ENCODE data around the gene KCTD2.
A peak's percentile ranks its signal among the peaks of the same experiment; 100 is the strongest.
"Not testable (repeated sequence)": the region's sequence is repeated elsewhere in the genome, so short reads cannot be mapped to it uniquely, and the experiment has no call there.

Gene KCTD2

DNA sequence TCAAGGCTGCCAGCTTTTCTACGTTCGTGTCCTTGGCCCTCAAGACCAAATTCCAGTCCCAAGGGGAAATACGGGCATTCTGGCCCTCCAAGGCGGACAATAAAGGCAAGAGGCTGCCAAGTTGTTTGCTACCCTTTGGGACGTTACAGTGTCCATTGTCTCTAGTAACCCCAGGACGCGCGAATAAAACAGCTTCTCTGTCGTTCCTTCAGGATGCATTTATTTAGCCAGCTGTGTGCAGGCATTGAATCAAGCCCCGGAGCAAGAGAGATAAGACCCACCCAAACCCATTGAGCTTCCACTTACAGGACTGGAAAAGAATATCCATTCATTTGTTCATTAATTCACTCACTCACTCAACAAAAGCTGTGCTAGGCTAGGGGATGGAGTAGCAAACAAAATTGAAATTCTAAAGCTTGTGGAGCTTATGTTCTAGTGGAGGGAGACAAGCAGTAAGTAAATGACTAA is 33.9 kb upstream of the KCTD2 start:
- intact Hi-C loops (cut with DNase I), result no loop called here
- peak in 1 of 42 donors; percentile 28 for DNase-seq

DNA sequence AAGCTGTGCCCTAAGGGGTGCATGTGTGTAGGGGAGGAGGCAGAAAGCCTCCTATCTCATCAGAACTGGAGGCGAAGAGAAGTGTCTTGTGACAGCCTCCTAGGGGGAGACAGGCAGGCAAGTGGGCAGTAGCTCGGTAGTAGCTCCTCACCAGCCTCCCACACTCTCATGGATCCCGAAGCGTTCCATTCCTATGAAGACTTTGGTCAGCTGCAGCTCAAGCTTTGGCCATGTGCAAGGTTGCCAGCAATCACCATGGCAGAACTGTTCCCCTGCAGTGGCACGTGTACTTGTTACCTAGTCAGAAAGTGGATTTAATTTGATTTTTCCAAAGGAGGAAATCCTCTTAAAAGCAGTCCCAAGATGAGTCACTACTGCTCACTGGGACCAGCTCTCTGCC is 27.9 kb upstream of the KCTD2 start:
- intact Hi-C loops (cut with DNase I), result no loop called here
- peak in 7 of 42 donors; percentile 24 to 40 (median 32) for DNase-seq

DNA sequence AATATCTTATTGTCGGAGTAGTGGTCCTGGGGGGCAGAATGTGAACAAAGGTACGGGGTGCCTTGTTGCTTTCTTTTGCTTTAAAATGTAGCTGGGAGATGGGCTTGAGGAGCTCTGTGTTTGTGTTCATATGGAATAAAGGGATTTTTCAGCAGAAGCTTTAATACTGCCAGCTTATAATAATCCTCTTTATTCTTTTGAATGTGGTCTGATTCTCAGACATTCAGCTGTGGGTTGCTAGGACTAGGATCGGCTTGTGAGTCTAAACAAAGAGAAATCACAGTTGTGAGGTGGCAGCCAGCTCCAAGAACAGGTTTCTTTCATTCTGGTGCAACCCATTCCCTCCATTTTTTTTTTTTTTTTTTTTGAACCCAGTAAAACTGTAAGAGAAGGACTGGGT is 27.3 kb upstream of the KCTD2 start:
- intact Hi-C loops (cut with DNase I), result no loop called here
- peak in 2 of 42 donors; percentile 29 to 53 for DNase-seq

DNA sequence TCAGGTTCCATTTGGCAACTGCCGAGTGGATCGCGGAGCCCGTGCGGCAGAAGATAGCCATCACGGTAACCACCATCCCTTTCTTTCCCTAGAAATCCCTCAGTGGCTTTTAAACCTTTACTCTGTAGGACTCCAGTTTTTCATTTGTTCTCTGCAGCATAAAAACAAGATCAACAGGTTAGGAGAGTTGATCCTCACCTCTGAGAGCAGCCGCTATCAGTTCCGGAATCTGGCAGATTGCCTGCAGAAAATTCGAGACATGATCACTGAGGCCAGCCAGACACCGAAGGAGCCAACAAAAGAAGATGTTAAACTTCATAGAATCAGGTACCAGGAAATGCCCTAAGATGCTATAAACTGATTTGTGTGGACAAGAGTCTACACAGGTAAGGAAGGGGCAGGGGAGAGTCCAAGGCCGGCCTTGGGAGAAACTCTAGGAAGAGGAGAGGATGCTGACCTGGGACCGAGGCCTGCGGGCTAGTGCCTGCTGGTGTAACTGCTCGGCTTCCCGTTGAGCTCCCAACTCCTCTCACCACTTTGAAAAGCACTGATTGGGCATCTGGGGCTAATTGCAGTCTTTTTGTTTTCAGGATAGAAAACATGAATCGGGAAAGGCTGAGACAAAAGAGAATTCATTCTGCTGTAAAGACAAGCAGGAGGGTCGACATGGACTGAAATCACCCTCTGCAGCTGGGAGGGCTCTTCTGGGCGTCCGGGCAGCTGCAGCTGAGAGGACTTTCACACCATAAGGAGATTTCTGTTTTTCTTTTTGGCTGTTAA is 26.5 kb upstream of the KCTD2 start:
- intact Hi-C loops (cut with DNase I), result no loop called here
- peak in 24 of 42 donors; percentile 18 to 76 (median 51) for DNase-seq

DNA sequence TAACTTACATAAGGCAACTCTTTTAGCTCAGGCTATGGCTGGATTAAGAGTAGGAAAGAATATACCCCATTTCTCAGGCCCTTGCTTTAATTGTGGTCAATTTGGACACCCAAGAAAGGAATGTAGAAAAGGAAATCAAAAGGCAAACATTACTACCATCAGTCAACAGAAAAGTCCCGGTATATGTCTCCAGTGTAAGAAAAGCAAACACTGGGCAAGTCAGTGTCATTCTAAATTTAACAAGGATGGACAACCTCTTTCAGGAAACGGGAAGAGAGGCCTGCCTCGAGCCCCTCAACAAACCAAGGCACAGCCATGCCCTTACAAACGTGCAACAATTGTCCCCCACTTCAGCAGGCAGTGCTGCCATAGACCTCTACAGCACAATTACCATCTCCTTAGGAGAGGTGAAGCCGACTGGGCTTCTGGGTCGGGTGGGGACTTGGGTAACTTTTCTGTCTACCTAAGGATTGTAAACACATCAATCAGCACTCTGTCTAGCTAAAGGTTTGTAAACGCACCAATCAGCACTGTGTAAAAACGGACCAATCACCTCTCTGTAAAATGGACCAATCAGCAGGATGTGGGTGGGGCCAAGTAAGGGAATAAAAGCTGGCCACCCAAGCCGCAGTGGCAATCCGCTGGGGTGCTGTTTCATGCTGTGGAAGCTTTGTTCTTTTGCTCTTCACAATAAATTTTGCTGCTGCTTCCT is 22.2 kb upstream of the KCTD2 start:
- intact Hi-C loops (cut with DNase I), result no loop called here
- DNase-seq, result no peak

DNA sequence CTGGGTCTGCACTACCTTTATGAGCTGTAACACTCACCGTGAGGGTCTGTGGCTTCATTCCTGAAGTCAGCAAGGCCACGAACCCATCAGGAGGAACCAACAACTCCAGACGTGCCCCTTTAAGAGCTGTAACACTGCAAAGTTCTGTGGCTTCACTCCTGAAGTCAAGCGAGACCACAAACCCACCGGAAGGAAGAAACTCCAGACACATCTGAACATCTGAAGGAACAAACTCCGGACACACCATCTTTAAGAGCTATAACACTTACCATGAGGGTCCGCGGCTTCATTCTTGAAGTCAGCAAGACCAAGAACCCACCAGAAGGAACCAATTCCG is 21.7 kb upstream of the KCTD2 start:
- intact Hi-C loops (cut with DNase I); DNase-seq: not testable (repeated sequence)

DNA sequence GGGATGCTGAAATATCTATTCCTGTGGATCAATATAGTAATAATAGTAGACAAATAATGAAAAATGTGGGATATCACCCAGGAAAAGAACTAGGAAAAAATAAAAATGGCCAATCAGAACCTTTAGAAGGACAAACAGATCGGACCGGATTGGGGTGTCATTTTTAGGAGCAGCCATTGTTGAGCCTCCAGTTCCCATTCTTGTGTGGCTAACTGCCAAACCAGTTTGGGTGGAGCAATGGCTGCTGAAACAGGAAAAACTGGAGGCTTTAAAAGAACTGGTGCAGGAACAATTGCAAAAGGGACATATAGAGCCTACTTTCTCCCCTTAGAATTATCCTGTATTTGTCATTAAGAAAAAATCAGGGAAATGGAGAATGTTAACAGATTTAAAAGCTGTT is 20.4 kb upstream of the KCTD2 start:
- DNase-seq; intact Hi-C loops (cut with DNase I): not testable (repeated sequence)

DNA sequence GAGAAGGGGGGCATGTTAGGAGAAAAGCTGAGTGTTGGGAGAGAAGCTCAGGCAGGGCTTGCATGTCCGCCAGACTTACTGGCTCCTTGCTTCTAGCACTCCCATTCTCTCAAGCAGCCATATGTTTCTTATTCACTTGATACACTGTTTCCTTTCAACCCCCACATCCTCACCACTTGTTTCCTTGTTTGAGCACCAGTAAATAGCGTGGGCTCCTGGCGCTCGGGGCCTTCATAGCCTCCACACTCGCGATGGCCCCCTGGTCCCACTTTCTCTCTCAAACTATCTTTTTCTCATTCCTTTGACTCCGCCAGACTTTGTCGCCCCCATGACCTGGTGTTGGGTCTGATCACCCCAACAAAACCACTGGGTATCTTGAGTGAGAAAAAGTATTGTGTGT is 16.9 kb upstream of the KCTD2 start:
- intact Hi-C loops (cut with DNase I), result loop anchor here (5.0 kb wide), 1 partner anchor 68 kb away; no protein-coding TSS in a partner anchor
- DNase-seq, result no peak

DNA sequence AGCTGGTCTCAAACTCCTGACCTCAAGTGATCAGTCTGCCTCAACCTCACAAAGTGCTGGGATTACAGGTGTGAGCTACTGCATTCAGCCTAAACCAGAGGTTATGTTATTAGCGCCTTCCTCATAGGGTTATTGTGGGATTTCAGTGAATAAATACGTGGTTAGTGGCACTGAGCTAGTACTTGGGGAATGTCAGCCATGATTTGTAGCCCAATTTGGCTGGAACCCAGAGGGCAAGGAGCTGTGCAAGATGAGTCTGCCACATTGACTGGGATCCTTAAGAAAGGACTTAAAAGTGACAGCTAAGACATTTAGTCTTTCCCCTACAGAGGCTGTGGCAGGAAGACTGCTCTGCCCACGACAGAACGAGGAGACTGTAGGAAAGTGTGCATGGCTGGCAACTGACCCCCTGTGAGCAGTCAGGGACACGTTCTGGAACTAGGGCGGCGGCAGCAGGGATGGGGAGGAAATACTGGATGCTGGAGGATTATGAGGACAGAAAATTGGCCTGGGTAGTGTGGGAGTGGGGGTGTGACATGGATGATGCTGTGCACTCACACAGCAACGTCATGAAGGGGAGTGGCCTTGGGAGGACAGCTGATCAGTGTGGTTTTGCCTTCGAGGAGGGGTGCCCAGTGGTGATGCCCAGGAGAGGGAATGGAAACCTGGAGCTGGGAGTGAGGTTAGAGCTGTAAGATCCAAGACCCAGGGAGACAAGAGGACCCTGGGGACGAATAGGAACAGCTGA is 14.9 kb upstream of the KCTD2 start:
- intact Hi-C loops (cut with DNase I), result loop anchor here (5.0 kb wide), 1 partner anchor 70 kb away; no protein-coding TSS in a partner anchor
- peak; percentile 70 to 95 (median 88) for DNase-seq

DNA sequence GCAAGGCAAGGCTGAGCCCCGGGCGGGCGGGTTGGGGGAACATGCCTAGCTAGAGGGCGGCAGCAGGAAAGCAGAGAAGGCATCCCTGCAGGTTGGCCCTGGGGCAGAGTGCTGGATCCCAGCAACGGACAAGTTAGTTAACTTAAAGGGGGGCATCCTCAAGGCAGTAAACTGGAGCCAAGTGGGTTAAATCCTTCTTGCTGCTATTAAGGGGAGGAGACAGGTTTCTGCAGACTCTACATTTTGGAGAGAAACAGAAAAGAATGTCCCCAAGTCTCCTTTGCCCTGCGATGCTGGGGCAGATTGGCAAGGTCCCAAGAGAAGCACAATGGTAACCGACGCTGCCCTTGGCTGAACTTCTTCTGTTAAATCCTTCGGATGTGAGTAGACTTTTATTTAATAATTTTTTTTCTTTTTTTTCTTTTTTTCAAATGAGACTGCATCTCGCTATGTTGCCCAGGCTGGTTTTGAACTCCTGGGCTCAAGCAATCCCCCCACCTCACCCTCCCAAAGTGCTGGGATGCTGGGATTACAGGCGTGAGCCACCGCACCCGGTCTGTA is 14.2 kb upstream of the KCTD2 start:
- DNase-seq, result peak in 12 of 42 donors; percentile 9 to 69 (median 44)
- intact Hi-C loops (cut with DNase I), result loop anchor here (5.0 kb wide), 1 partner anchor 70 kb away; no protein-coding TSS in a partner anchor

DNA sequence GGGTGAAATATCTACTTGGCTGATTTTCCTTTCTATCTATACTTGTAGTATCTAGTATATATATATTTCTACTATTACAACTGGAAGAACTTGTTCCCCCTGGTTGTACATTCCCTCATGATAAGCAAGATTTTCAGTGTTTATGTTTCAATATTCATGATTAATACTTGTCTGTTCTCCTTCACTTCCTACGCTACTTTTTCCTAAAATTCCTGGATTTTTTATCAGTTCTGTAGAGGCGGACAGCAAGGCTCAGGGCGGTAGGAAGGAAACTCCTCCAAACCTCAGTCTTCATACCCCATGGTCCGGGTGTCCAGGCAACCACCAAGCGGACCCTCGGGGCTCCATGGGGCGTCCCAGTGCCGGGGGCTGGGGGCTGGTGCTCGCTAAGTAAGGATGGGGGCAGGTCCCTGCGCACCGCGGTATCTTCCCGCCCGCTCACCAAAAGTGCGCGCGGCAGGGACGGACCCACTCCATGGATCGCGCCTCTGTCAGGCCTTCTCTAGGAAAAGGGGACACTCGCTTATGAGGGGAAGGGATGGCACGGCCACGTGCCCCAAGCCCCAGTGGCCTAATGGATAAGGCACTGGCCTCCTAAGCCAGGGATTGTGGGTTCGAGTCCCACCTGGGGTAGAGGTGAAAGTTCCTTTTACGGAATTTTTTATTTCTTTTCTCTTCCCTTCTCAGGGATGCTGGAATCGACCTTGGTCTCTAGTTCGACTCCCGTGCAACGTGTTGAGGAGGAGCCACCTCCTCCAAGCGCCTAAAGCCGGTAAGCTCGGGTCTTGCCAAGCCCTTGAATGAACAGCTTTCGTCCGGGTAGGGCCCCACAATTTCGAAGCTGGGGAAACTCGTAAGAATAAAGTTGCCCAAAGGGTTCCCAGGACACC is 13.4 kb upstream of the KCTD2 start:
- DNase-seq, result peak; percentile 81 to 98 (median 94)
- intact Hi-C loops (cut with DNase I), result loop anchor here (5.0 kb wide), 1 partner anchor 71 kb away; no protein-coding TSS in a partner anchor

DNA sequence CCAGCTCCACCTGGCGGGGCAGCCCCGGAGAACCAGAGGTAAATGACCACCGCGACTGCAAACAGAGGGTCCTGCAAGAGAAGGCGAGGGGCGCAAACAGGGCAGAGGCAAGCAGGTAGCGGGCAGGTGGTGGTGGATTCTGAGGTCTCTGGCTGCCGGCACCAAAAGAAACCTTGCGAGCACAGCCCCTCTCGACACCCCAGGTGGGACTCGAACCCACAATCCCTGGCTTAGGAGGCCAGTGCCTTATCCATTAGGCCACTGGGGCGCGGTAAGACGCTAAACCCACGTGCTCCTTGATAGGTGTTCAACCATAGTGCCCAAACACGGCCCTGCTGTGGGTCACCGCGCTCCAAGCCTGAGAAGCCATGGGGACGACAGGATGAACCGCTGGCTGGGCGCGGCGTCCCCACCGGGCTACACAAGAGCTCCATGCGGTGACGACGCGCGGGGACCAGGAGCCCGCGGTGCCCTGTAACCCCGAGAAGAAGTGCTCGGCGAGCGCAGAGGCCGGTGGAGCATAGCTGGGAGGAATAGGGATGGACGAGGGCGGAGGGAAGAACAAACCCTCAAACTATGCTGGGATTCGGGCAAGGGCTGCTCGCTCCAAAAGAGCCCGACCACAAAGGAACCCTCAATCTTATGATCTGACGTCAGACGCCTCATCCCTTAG is 12.7 kb upstream of the KCTD2 start:
- DNase-seq, result peak; percentile 70 to 97 (median 88)
- intact Hi-C loops (cut with DNase I), result loop anchor here (5.0 kb wide), 1 partner anchor 72 kb away; no protein-coding TSS in a partner anchor

DNA sequence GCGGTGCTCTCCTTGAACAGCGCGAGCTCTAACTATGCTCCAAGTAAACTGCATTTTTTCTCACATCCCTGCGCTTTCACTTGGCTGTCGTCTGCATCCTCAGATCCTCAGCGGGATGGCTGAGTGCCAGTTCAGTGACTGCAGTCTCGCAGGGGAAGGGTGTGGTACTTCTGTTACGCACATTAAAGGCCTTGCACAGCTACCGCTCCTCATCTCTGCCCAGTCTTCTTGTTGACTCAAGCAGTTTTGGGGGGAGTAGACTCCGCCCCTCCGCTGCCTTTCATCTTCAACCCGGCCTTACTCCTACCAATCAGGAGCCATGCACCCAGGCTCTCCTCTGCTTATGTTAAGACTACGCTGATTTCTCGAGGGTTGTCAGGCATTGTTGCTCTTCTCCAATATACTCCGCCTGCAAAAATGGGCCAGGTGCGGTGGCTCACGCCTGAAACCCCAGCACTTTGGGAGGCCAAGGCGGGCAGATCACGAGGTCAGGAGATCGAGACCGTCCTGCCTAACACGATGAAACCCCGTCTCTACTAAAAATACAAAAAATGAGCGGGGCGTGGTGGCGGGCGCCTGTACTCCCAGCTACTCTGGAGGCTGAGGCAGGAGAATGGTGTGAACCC is 10.3 kb upstream of the KCTD2 start:
- intact Hi-C loops (cut with DNase I), result no loop called here
- peak in 15 of 42 donors; percentile 25 to 69 (median 44) for DNase-seq

DNA sequence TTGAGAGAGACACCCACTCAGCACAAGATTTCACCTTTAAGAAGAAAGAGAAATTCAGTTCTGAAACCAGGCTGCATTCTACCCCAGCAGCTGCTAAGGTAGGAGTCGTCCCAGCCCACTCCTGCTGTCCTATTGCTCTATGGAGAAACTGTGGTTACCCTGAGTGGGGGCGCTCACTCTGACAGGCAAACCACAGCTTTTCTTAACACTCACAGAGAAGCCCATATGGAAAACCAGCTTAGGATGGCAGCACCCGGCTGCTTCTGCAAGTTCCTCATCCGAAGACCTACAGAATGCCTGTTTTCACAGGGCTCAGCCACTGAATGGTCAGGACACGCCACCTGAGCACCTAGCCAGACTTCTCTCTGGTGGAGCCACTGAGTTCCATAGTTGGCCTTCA is 7.8 kb upstream of the KCTD2 start:
- intact Hi-C loops (cut with DNase I), result no loop called here

DNA sequence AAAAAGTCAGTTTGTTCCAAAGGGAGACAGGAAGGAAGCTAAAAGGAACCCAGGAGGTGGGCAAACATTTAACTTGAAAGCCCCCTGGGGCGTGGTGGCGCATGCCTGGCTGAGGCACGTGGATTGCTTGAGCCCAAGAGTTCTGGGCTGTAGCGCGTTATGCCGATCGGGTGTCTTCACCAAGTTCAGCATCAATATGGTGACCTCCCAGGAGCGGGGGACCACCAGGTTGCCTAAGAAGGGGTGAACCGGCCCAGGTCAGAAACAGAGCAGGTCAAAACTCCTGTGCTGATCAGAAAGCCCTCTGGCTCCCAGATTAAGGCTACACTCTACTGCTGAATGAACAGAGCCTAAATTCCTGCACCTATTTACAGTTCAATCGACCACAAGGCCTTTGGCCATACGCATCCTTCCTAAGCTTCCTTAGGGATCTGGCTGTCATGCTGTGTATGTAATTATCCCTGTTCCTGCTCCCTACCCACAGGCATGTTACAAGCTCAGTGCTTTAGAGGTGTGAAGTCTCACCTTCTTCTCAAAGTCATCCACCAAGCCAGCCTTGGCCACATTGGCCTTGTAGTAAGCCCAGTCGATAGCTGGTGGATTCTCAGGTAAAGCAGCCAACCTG is 5.3 kb upstream of the KCTD2 start:
- intact Hi-C loops (cut with DNase I), result no loop called here
- no peak for DNase-seq

More for the DNA sequence above, 7.8 kb upstream of the KCTD2 start:
- peak in 2 of 42 donors; percentile 28 to 38 for DNase-seq

DNA sequence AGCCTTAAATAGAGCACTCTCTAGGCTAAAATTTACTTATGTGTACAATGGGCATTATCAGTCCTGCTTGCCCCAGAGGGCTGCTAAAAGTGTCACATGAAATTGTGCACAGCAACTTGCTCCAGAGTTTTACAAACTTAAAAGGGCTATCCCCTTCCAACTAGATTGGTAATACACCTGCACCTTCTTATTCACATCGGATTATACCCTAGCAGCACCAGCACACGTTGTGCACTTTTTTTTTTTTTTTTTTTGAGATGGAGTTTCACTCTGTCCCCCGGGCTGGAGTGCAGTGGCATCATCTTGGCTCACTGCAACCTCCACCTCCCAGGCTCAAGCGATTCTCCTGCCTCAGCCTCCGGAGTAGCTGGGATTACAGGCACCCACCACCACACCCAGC is 3.2 kb upstream of the KCTD2 start:
- intact Hi-C loops (cut with DNase I); DNase-seq: not testable (repeated sequence)

DNA sequence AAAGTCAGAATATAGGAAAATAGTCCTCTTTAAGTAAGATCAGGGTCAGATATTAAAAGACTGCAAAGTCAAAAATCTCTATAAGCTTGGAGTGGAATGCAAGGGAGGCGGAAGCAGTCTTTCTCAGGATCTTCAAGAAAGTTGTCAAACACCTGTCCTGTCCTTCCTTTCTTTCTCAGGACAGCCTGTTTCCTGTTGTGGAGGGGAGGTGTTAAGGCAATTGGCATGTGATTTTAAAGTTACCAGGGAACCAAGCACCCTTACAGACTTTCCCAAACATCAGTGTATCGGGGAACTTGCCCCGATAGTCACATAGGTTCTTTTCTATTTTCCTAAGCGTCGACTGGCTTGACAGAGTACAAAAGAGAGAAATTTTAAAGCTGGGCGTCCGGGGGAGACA is 2.3 kb upstream of the KCTD2 start:
- no peak for DNase-seq
- intact Hi-C loops (cut with DNase I), result no loop called here

All from head of caudate nucleus (tissue), 42 donors.